D341Med (cell line): ENCODE measurements around the gene CDH7.

Experiments used
- DNase-seq: peaks from one replicate; pipeline ENCODE4 v3.0.0; 2012; ENCODE audit warnings: low spot score

The CDH7 gene

DNA sequence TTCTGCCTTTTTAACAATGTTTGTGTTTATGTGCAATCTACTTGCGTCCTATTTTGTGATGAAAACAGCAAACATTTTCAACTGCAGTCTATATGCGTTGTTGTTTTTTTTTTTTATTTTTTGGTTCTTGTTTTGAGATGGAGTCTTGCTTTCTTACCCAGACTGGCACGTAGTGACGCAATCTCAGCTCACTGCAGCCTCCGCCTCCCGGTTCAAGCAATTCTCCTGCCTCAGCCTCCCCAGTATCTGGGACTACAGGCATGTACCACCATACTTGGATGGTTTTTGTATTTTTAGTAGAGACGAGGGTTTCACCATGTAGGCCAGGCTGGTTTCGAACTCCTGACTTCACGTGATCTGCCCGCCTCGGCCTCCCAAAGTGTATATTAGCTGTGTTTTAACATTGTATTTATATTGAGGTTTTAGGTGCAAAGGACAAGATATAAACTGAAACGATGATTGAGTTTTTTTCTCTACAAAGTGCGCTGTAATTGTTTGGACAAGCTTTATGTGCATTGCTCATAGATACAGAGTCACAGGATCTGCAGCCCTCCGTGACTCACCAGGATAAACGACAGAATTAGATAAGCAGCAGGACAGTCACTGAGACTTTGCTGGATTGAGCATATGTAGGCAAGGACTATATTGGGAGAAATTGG, 17.4 kb downstream of the CDH7 start:
- DNase-seq: no peak

DNA sequence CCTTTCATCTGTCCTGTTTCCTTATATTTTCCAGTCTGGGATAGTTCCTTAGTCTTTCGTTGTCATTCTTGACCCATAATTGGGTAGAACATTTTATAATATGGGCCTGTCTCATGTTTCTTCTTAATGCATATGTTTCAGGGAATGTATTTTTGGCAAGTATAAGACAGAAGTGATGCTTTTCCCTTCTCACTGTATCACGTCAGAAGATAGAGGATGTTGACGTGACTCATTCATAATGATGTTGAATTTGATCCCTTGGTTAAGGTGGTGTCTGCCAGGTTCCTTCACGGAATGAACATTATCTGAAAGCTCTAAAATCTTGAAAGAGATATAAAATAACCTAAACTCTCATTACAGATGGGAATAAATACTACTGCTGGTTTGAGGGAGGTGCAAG, 18.8 kb downstream of the CDH7 start:
- DNase-seq: no peak

DNA sequence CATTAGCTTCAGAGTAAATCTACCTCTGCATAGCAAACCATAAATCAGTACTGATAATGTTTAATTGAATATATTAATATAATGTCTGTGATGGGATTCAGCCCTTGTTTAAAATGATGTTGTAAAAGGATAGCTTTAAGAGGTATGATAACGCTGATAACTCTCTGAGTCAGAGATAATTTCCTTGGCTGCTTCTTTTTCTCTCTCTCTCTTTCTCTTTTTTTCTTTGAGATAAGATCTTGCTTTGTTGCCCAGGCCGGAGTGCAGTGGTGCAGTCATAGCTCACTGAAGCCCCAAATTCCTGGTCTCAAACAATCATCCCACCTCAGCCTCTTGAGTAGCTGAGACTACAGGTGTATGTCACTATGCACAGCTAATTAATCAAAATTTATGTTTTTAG, 35.7 kb downstream of the CDH7 start:
- DNase-seq: no peak

DNA sequence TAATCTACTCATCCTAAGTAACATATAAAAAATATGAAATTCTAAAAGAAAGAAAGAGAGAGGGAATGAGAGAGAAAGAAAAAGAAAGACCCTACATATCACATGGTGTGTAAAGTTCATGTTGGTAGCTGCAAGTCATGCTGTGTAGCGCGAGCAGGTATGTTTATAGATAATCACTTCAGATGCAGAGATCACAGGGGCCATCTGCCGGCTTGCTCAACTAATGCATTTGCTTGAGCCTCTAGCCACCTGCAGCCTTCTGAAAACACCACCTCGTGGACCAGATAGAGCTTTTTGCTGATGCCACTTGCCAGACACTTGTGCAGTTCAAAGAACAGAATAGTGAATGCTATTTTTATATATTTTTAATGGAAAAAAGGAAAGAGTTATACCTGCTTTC, 37.6 kb downstream of the CDH7 start:
- peak; percentile 77 for DNase-seq

DNA sequence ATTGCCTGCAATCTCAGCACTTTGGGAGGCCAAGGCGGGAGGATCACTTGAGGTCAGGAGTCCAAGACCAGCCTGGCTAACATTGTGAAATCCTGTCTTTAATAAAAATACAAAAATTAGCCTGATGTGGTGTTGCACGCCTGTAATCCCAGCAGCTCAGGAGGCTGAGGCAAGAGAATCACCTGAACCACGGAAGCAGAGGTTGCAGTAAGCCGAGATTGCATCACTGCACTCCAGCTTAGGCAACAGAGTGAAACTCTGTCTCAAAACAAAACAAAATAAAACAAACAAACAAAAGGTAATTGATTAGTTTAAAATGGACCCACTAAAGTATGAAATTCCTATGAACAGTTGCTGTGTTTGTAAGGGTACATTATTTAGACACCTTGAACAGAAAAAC, 39.8 kb downstream of the CDH7 start:
- DNase-seq: no peak

DNA sequence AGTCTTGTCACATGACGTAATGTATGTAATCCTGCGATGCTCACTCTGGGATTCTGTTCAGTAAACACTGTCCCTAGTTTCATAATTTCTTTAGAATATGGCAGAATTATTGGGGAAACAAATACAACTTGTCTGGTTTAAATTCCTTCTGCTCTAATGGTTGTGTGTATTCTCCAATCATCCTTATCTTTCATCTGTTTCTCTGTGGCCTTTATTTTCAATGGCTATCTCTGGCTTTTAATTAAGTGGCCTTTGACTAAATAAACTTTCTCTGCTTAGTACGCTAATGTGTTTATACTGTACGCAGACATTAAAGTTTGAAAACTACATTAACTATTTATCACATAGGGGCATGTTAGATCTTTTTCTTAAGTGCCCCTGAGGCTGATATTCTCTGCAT, 40.9 kb downstream of the CDH7 start:
- DNase-seq: no peak

DNA sequence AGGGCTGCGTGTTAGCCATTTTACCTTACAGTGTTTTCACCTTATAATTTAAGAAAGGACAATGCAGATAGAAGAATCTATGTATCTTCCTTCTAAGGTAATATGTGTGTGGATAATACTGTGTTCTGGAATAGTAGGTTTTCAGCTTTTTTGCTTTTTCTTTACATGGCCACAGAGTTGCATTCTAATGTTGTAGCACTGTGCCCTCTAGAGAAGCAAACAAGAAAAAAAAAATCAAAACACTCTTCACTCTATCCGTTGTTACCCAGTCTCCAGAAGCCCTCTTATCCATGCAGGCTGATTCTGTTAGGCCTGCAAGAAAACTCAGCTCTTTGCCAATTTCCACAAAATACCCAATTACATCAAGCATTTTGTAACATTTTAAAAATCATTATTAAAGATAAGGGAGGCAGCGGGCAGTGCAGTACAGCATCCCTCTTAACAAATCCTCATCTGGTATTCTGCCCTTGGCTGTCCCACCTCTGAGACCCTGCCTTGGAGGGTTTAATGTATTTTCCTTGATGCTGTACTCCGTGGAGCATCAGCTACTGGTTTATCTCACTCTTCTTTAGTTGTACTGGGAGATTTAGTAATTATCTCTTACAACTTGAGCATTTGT, 41.8 kb downstream of the CDH7 start:
- DNase-seq: no peak

DNA sequence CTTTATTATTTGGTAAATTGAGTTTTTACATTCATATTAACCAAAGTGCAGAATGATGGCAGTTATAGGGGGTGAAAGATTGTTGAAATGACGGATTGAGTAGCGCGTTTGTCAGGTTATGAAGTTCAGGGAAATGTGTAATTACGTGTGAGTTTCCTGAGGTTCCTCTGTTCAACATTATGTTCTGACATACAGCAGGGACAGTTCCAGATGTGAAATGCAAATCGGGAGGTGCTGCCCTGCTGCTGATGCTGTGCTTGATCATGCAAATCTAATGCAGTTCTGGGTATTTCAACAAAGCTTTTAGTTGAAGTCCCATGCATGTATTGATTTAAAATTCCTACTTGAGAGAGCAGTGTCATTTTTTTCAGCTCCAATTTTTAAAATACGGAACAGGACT, 57.9 kb downstream of the CDH7 start:
- DNase-seq: no peak

DNA sequence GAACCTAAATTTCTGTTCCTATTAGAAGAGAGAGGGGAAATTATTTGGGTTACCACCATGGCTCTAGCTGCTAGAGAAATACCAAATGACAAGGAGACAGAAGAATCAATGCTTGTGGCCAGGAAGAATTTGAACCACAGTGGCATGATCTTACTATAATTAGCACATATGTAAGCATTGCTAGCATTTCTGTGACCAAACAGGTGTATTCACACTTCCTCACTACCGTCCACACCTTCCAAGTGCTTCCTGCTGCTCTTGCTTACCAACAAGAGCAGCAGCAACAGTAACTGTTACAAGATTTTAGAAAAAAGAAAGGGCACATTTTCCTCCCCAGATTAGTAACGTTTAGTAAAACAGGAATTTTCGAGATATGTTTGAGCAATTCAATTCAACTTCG, 60.5 kb downstream of the CDH7 start:
- no peak for DNase-seq

DNA sequence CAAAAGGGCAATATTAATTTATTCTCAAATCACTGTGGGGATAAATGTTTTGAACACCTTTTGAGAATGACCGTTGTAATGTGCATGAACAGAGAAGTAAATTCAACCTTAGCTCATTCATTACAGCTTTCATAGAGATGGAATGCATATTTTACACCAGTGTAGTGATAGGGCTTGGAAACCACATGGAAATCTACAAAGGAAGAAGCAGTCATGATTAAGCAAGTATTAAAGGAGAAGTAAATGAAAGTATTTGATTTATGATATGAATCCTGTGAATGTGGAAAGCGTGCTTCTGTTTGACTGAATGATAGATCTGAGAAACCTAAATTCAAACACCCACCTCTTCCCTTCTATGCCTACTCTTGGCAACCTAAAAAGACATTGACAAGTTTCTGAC, 64.7 kb downstream of the CDH7 start:
- no peak for DNase-seq

DNA sequence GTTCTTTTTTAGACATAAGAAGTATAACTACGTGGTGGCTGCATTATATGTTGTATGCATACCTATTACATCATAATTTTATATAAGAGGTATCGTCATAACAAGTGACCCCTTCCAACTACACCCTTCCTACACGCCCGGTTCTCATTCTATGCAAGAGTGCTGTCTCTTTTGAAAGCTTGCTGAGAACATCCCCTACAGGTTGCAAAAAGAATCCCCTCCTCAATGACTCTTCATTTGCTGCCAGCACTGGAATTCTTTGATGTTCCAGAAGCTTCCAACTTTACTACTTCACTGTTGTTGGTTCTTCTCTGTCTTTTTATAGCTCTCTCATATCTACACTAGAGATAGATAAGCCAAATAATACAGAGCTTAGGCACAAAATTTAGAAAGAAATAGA, 66.4 kb downstream of the CDH7 start:
- no peak for DNase-seq

DNA sequence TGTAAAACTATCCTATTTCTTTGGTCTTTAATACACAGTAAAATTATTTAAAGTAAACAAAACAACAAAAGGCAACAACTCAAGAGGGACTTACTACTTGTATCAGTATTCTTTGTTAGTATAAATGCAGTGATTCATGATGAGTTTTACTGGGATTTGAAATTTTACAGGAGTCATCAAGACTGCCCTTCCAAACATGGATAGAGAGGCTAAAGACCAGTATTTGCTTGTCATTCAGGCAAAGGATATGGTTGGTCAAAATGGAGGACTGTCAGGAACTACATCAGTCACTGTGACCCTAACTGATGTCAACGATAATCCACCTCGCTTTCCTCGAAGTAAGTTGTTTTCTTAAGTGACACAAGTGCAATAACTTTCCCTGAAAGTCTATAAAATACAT, 71.1 kb downstream of the CDH7 start:
- DNase-seq: no peak

DNA sequence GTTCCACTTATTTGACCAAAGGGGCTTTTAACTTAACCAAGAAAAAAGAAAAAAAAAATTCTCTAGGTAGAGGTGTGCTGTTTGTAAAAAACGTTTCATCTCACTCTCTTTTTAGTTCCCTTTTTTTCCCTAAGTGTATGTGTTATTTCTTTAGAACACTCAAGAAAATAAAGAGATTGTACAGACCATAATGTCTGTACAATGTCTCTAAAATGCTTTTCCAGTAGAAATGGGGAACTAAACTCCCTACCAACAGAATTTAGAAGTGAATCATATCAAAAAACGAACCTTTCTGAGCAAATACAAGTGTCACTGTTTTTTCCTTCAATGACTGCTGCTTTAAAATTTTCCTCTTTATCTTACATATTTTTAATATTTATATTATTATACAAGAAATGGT, 72.0 kb downstream of the CDH7 start:
- no peak for DNase-seq

DNA sequence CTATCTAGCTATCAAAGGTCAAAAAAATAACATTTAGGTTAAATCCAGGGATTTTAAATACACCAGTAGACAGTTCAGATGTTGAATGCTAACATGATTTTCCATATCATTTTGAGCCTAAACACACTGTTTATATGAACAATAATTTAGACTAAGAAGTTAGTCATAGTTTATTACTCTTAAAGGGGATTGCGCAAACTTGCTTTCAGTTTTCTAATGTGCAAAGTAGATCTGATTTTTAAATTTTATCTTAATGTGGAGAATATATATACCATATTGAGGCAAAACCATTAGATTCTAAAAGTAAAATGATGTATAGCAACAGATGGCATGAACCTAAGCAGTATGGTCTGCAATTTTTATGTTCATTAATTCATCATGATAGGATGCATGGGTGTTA, 76.6 kb downstream of the CDH7 start:
- no peak for DNase-seq

DNA sequence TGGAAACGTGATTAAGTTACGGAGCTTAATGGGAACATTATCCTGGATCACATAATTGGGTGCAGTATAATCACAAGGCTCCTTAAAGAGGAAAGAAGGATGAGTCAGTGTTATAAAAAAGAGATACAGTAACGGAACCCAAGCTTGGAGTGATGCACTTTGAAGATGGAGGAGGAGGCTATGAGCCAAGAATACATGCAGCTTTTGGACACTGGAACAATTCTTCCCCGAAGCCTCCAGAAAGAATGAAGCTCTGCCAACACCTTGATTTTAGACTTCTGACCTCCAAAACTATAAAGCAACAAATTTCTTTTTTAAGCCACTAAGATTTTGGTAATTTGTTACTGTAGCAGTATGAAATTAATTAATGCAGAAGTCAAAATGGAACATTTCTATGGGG, 85.1 kb downstream of the CDH7 start:
- DNase-seq: no peak

DNA sequence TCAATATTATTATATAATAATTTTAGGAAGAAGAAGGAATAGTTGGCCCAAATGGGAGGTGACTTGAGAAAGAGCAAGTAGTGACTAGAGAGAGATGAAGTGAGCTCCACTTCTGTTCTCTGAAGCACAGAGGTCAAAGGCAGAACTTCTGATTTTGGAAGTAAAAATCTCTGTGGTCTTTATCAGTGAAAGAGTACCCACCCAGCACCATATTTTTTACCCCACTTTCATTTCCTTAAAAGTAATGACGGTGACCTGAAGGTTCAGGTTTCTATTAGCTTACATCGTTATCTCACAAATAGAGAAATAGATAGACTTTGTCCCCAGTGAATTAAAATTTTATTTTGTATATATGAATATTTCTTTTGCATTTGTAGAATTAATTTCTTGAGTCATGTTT, 95.3 kb downstream of the CDH7 start:
- DNase-seq: no peak

DNA sequence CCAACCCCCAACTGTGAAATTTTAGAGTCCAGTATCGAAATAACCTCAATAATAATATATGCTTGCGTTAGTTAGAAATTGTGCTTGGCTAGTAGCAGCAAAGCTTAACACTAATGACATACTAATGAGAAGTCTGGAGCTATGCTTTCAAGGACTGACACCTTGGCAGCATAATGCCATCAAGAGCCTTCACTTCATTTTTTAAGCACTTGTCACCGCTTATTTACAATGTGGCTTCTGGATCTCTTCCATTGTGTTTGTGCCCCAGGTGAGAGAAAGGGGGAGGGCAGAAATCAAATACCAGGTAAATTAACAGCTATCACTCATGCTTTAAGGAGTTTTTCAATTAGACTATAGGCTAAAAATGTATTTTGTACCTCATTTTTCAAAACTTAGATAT, 101.5 kb downstream of the CDH7 start:
- no peak for DNase-seq

DNA sequence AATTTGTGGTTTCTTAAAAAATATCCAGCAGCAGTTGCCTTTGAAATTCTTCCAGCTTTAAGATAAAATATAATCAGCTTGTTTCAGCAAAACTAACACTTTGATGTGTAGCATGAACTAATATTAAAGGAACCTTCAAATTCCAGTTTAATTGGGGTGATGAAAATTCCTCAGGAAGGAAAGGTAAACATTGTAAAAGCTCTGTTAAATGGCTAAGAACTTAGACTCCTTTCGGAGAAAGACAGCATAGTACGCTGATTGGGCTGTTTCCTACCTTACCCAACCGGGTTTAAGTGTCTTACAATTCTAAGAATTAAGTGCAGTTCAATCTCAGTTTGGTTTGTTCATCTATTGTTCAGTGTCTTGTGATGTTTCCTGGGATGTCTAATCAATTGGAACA, 108.3 kb downstream of the CDH7 start:
- DNase-seq: no peak

DNA sequence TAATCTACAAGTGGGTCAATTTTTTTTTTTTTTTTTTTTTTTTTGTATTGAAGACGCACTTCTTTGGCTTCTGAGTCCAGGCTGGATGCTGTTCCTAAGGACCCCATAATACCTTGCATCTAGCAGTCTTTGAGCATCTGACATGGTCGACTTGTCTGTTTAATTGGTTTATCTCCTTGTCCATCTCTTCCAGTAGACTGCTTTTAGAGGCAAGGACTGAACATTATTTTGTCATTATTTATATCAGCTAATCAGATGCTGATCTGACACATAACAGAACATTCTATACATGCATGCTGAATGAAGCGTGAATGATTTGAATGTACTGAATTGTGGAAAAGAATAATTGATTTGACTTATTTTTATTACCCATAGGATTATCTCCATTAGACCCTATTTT, 118.7 kb downstream of the CDH7 start:
- no peak for DNase-seq

DNA sequence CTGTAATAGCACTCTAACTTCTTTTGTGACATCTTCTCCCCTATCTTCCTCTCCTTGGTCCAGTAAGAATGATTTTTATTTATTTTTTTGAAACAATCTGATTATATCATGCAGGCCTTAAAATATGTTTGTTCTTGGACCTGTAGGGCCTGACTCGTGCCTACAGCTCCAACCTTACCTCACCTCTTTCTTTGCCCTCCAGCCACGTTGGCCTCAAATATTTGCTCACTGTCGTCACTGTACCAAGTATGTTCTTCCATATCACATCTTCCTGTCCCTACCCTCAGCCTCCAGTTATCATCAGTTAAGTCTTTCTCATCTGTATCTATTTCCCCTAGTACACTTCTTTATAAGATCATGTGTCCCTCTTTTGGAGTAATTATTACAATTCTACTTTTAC, 125.5 kb downstream of the CDH7 start:
- DNase-seq: no peak

DNA sequence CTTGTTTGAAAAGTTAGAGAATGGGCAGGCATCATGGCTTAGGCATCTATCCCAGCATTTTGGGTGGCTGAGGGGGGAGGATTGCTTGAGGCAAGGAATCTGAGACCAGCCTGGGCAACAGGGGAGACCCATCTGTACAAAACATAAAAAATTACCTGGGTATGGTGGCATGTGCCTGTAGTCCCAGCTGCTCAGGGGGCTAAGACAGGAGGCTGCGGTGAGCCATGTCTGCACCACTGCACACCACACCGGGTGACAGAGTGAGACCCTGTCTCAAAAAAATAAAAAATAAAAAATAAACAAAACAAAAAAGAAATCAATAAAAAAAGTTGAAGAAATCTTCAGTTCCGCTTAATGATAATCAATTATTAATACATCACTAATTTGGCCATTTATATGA, 146.5 kb downstream of the CDH7 start:
- DNase-seq: no peak

DNA sequence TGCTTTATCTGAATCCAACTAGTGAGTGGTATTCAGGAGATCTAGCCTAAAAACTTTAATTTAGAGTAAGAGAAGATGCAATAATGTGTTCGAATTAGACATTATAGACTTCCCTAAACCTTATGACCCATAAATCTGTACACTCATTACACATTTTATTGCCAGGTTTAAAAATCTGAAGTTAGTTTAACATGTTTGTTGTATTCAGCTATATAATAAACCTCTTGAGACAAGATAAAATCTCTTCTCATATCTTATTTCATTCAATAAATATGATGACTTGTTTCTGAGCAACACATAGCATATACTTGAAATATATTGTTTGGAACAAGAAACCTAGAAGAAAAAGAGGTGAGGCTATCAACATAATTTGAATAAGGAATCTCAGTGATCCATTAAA, 150.7 kb downstream of the CDH7 start:
- no peak for DNase-seq

DNA sequence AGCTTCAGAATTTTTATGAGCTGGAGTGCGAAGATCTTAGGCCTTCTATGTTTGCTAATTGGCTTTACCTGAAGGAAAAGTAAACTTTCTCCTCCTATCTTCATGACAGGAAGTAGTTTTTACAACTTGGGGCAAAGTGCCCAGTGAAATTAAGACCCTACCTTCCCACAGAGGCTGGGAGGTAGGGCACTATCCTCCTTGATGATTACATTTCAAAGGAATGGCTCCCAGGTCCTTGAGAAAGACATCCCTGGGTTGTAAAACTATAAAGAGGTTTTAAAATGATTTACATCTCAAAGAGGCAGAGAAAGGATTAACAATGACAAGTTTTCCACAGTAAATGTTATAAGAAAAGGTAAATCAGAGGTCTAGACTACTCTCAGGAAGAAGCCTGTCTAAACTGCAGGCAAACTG, 155.8 kb downstream of the CDH7 start:
- no peak for DNase-seq

DNA sequence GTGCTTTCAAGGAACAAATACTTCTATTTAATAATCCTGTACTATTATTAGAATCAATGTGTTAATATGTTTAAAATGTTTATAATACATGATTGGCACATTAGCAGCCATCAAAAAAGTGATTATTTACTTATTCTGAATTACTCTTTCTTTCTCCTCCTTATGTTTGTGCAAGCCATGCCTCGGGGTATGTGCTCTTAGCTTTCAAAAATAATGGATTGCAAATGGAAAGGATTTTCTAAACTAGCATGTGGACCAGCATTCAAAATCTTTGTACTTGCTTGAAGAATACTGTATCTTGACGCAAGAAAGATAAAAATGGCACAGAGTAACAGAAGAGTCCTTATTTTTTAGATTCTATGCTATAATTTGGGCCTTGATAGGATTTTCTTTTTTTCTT, 156.5 kb downstream of the CDH7 start:
- DNase-seq: no peak

DNA sequence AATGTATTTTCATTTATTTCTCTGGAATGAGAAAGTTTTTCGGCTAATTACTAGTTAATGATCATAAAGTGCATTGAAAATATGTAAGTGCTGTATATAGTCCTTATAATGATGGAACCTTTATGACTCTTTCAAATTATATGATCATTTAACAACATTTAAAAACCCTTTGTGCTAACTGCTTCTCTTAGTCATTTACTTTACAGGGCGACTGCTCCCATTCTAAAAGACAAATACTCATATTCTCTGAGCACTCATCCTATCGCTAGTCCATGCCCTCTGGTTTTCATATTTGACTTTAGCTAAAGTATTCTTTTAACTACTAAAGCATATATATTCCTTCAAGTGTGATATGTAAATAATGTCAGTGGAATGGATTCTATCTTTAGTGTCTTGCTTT, 168.2 kb downstream of the CDH7 start:
- no peak for DNase-seq
